Breast epithelium (tissue), 4 donors: Measurements from ENCODE around the gene MAP3K19. TPM values are rescaled to one million over a fixed set of nuclear protein-coding genes. Genes with fewer than 3 reads are reported as not detected.

Experiments
- DNase-seq, 2 donors: peaks; one replicate each; pipeline ENCODE4 v3.0.0-alpha.2; 2019; ENCODE audit warnings: low spot score in 2 of 2
- H3K27ac ChIP-seq, 2 donors: fragments of 200-600 bp; sonication (generic) in 1 of 2; one replicate each; pipeline ENCODE4 v1.5.1; 2016 to 2019; ENCODE audit warnings: mild to moderate bottlenecking in 1 of 2
- H3K27me3 ChIP-seq, 2 donors: fragments of 200-600 bp; sonication (generic) in 1 of 2; one replicate each; pipeline versions ENCODE4 v1.5.1 to v1.6.0; 2017 to 2019; ENCODE audit warnings: control low read depth in 1 of 2, mild to moderate bottlenecking in 1 of 2
- H3K36me3 ChIP-seq: fragments of 200-600 bp; one replicate; pipeline ENCODE4 v1.5.1; 2019
- H3K4me1 ChIP-seq, 2 donors: fragments of 200-600 bp; sonication (generic); one replicate each; pipeline ENCODE4 v1.5.1; 2016 to 2019; ENCODE audit warnings: control low read depth in 1 of 2
- H3K4me3 ChIP-seq, 3 donors: fragments of 200-600 bp; sonication (generic); 1 replicate in 2 of 3; 2 replicates in 1 of 3; pipeline ENCODE4 v1.5.1; 2016 to 2019; ENCODE audit warnings: mild to moderate bottlenecking in 3 of 3, moderate library complexity in 2 of 3
- H3K9me3 ChIP-seq, 2 donors: fragments of 200-600 bp; sonication (generic) in 1 of 2; one replicate each; pipeline ENCODE4 v1.5.1; 2016 to 2019; ENCODE audit warnings: control low read depth in 1 of 2
- CTCF ChIP-seq, 3 donors: fragments of 450-650 bp; IDR thresholded peaks; one replicate each; pipeline ENCODE4 v1.5.1; 2016 to 2017; ENCODE audit warnings: antibody characterized with exemption in 3 of 3, mild to moderate bottlenecking in 3 of 3, moderate library complexity in 3 of 3
- POLR2A ChIP-seq: fragments of 450-650 bp; IDR thresholded peaks from one replicate; pipeline ENCODE4 v1.6.1; 2016; ENCODE audit warnings: antibody characterized with exemption, mild to moderate bottlenecking, moderate library complexity
- POLR2AphosphoS5 ChIP-seq, 3 donors: sonication (generic); formaldehyde crosslinking; IDR thresholded peaks; one replicate each; pipeline ENCODE4 v1.6.1; 2017; ENCODE audit warnings: antibody characterized with exemption in 3 of 3
- intact Hi-C: fragments of 100-400 bp; cut with DNase I; formaldehyde crosslinking; loops from one replicate; pipeline ENCODE4 v1.15.1; 2023; ENCODE audit warnings: low total_unique reads
- total RNA-seq, 3 donors: library from RNA; depleted of rRNA; stranded (reverse); fragments of >200 nt; gene quantifications; one replicate each; pipeline ENCODE4 v1.1.0, GENCODE V29; 2016

MAP3K19 gene
- total RNA-seq, 3 donors from 2014 or later: not detected

GRCh38 chr2:135004005-135004746 is 43.1 kb downstream of the MAP3K19 start:
- peak; percentile 33 to 73 for DNase-seq
- intact Hi-C loops: no loop called here
- TF ChIP-seq POLR2AphosphoS5 (IDR thresholded peaks at IDR 0.05) (no peak), POLR2A (no peak), CTCF (IDR thresholded peaks at IDR 0.05) (peak; percentile 59 to 84 (median 79))

GRCh38 chr2:135002836-135003235 is 44.4 kb downstream of the MAP3K19 start:
- no peak overlapping the region for H3K4me3 ChIP-seq
- H3K27ac ChIP-seq: no peak overlapping the region
- H3K36me3 ChIP-seq: no peaks in the 10 kb centered on the region
- TF ChIP-seq CTCF (IDR thresholded peaks at IDR 0.05) (no peak), POLR2AphosphoS5 (IDR thresholded peaks at IDR 0.05) (no peak), POLR2A (no peak)
- intact Hi-C loops: no loop called here
- no peaks in the 10 kb centered on the region for H3K9me3 ChIP-seq
- H3K4me1 ChIP-seq: no peaks in the 10 kb centered on the region
- H3K27me3 ChIP-seq: peaks cover 0 to 10% of the 10 kb centered on the region in 2 donors
- no peak for DNase-seq

More at GRCh38 chr2:135004005-135004746, 43.1 kb downstream of the MAP3K19 start:
- Histone ChIP-seq H3K27ac (no peak overlapping the region), H3K27me3 (peaks cover 0 to 10% of the 10 kb centered on the region in 2 donors), H3K9me3 (no peaks in the 10 kb centered on the region), H3K4me1 (no peaks in the 10 kb centered on the region), H3K36me3 (no peaks in the 10 kb centered on the region), H3K4me3 (peak overlapping the region in 1 of 3 donors; percentile 35)

- no peak for TF ChIP-seq CTCF (IDR thresholded peaks at IDR 0.05)
- TF ChIP-seq POLR2A: no peak
- TF ChIP-seq POLR2AphosphoS5 (IDR thresholded peaks at IDR 0.05): no peak
- Histone ChIP-seq H3K27ac (no peak overlapping the region), H3K9me3 (no peaks in the 10 kb centered on the region), H3K4me3 (no peak overlapping the region), H3K4me1 (no peaks in the 10 kb centered on the region), H3K36me3 (no peaks in the 10 kb centered on the region), H3K27me3 (peaks cover 0 to 1% of the 10 kb centered on the region in 2 donors)
- no peak for DNase-seq
- intact Hi-C loops: no loop called here
These were observed 47.7 kb downstream of the MAP3K19 start for GRCh38 chr2:134999521-134999920.

- intact Hi-C loops: no loop called here
- H3K27ac ChIP-seq: no peak overlapping the region
- DNase-seq: no peak
- H3K36me3 ChIP-seq: no peaks in the 10 kb centered on the region
- TF ChIP-seq POLR2AphosphoS5 (IDR thresholded peaks at IDR 0.05) (no peak), CTCF (IDR thresholded peaks at IDR 0.05) (peak in 1 of 3 donors; percentile 29)
- no peaks in the 10 kb centered on the region for H3K9me3 ChIP-seq
- H3K4me3 ChIP-seq: no peak overlapping the region
- H3K4me1 ChIP-seq: no peaks in the 10 kb centered on the region
- no peaks in the 10 kb centered on the region for H3K27me3 ChIP-seq
These were observed 58.1 kb downstream of the MAP3K19 start for GRCh38 chr2:134988994-134989605.

GRCh38 chr2:134985061-134985460 is 62.2 kb downstream of the MAP3K19 start:
- Histone ChIP-seq H3K27ac (no peak overlapping the region), H3K4me3 (no peak overlapping the region), H3K4me1 (no peaks in the 10 kb centered on the region), H3K27me3 (no peaks in the 10 kb centered on the region), H3K36me3 (no peaks in the 10 kb centered on the region), H3K9me3 (no peaks in the 10 kb centered on the region)
- DNase-seq: no peak
- intact Hi-C loops: no loop called here
- TF ChIP-seq POLR2A (no peak), POLR2AphosphoS5 (IDR thresholded peaks at IDR 0.05) (no peak), CTCF (IDR thresholded peaks at IDR 0.05) (no peak)
